DOHH2 (cell line): Measurements from ENCODE around the gene FLAD1.

Experiments used
- H3F3A ChIP-seq: fragments of 200-600 bp; sonication (generic), shearing (Covaris generic); 2 replicates; pipeline ENCODE4 v1.6.0; 2016; ENCODE audit warnings: antibody characterized with exemption, mild to moderate bottlenecking; ENCODE audit not compliant: control insufficient read depth, insufficient read depth
- H3K27ac ChIP-seq: fragments of 200-600 bp; sonication (generic); 2 replicates; pipeline ENCODE4 v1.5.1; 2014; ENCODE audit warnings: low read depth, mild to moderate bottlenecking, low read length, moderate library complexity
- H3K27me3 ChIP-seq: fragments of 200-600 bp; sonication (generic); 2 replicates; pipeline ENCODE4 v1.6.1; 2014; ENCODE audit warnings: mild to moderate bottlenecking, low read length, mixed read lengths; ENCODE audit not compliant: control insufficient read depth
- H3K36me3 ChIP-seq: fragments of 200-600 bp; sonication (generic); 2 replicates; pipeline ENCODE4 v1.6.1; 2014; ENCODE audit warnings: mild to moderate bottlenecking, low read length, moderate library complexity, mixed read lengths; ENCODE audit not compliant: control insufficient read depth
- H3K4me1 ChIP-seq: fragments of 200-600 bp; sonication (generic); 2 replicates; pipeline ENCODE4 v1.6.1; 2014; ENCODE audit warnings: mild to moderate bottlenecking, low read length, mixed read lengths; ENCODE audit not compliant: control insufficient read depth
- H3K4me2 ChIP-seq: fragments of 200-600 bp; sonication (generic); 2 replicates; pipeline ENCODE4 v1.6.0; 2014; ENCODE audit warnings: mild to moderate bottlenecking, low read length, moderate library complexity
- H3K4me3 ChIP-seq: fragments of 200-600 bp; sonication (generic); 2 replicates; pipeline ENCODE4 v1.5.1; 2014; ENCODE audit warnings: mild to moderate bottlenecking, low read length, mixed read lengths
- H3K79me2 ChIP-seq: fragments of 200-600 bp; sonication (generic); 2 replicates; pipeline ENCODE4 v1.6.1; 2014; ENCODE audit warnings: mild to moderate bottlenecking, low read length, mixed read lengths; ENCODE audit not compliant: control insufficient read depth
- H3K9me2 ChIP-seq: fragments of 200-600 bp; sonication (generic); replicated peaks from 2 replicates; pipeline ENCODE4 v1.6.1; 2014; ENCODE audit warnings: mild to moderate bottlenecking, low read length, mixed read lengths; ENCODE audit not compliant: control insufficient read depth
- H3K9me3 ChIP-seq: fragments of 200-600 bp; sonication (generic); 2 replicates; pipeline ENCODE4 v1.6.1; 2014; ENCODE audit warnings: antibody characterized with exemption, low read length, mixed read lengths; ENCODE audit not compliant: control insufficient read depth, insufficient read depth
- H4K20me1 ChIP-seq: fragments of 200-600 bp; sonication (generic); 2 replicates; pipeline ENCODE4 v1.6.0; 2014; ENCODE audit warnings: low read depth, mild to moderate bottlenecking, antibody characterized with exemption, low read length, moderate library complexity; ENCODE audit not compliant: control insufficient read depth, insufficient read depth
- EZH2phosphoT487 ChIP-seq: fragments of 200-600 bp; sonication (generic); IDR thresholded peaks from 2 replicates; pipeline ENCODE4 v1.6.1; 2017; ENCODE audit warnings: borderline replicate concordance, mild to moderate bottlenecking, antibody characterized with exemption, low read length, moderate library complexity, mixed read lengths
- TF ChIP-seq, protein P1 (sequence below): fragments of 200-600 bp; sonication (generic); IDR thresholded peaks from one replicate; pipeline ENCODE4 v1.5.1; 2014; ENCODE audit warnings: antibody characterized with exemption, mild to moderate bottlenecking, low read depth, low read length; ENCODE audit not compliant: poor library complexity, severe bottlenecking

Gene FLAD1

DNA sequence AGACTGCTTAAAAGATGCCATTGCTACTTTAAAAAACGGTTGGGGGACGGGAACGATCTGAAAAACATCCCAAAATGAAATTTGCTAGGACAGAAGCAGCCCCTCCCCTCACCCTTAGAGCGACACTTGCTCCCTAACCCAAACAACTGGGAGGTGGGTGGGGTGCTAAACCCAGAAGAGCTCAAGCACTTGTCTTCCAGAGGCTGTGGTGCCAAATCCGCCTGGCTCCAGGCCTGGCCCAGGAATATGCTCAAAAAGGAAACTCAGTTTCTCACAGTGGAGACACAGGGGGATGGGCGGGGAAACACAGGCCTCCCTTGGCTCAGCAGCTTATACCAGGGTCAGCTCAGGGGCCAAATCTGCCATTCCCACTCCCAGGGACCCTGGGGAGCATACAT is 26.6 kb upstream of the FLAD1 start:
- Histone ChIP-seq H3K9me2 (no peaks in the 10 kb centered on the region), H3K4me3 (peak overlapping the region; percentile 90), H3K36me3 (peaks cover 29% of the 10 kb centered on the region), H3K27me3 (no peaks in the 10 kb centered on the region), H4K20me1 (no peaks in the 10 kb centered on the region), H3K27ac (peak overlapping the region; percentile 93), H3F3A (peaks cover 8% of the 10 kb centered on the region), H3K4me1 (peaks cover 63% of the 10 kb centered on the region), H3K9me3 (no peaks in the 10 kb centered on the region), H3K79me2 (peaks cover 57% of the 10 kb centered on the region), H3K4me2 (peak overlapping the region; percentile 81)
- TF ChIP-seq EZH2phosphoT487: no peak
- TF ChIP-seq, protein P1, sequence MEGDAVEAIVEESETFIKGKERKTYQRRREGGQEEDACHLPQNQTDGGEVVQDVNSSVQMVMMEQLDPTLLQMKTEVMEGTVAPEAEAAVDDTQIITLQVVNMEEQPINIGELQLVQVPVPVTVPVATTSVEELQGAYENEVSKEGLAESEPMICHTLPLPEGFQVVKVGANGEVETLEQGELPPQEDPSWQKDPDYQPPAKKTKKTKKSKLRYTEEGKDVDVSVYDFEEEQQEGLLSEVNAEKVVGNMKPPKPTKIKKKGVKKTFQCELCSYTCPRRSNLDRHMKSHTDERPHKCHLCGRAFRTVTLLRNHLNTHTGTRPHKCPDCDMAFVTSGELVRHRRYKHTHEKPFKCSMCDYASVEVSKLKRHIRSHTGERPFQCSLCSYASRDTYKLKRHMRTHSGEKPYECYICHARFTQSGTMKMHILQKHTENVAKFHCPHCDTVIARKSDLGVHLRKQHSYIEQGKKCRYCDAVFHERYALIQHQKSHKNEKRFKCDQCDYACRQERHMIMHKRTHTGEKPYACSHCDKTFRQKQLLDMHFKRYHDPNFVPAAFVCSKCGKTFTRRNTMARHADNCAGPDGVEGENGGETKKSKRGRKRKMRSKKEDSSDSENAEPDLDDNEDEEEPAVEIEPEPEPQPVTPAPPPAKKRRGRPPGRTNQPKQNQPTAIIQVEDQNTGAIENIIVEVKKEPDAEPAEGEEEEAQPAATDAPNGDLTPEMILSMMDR: no peak

DNA sequence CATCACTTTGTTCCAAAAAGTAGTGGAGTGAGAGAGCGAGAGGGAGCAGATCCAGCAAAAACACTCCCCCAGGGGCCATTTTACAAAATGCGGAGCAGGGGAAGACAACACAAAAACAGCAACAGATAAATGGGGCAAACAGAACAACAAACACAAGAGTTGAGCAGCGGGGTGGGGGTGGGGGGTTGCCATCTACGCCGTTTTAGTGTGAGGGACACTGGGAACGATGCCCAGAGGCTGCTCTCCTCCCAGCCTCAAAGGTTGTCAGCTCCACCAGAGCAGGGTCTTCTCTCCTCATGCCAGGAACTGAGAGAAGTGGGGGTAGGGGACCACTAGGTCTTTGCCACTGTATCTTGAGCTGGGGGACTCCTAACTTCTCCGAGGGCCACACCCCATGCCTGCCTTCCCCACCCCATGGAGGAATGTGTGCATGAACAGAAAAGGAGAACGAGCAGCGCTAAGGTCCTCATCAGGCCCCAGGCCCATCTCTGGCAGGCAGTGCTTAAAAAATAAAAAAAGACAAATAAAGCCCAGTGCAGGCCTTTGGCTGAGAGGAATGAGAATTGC is 26.0 kb upstream of the FLAD1 start:
- Histone ChIP-seq H3K4me2 (no peak overlapping the region), H3K36me3 (peaks cover 30% of the 10 kb centered on the region), H3K4me3 (no peak overlapping the region), H3K9me3 (no peaks in the 10 kb centered on the region), H3K27me3 (no peaks in the 10 kb centered on the region), H3K9me2 (no peaks in the 10 kb centered on the region), H3K79me2 (peaks cover 59% of the 10 kb centered on the region), H4K20me1 (no peaks in the 10 kb centered on the region), H3K27ac (no peak overlapping the region; the same call in 1 of the 2 replicates), H3K4me1 (peaks cover 57% of the 10 kb centered on the region), H3F3A (peaks cover 8% of the 10 kb centered on the region)
- TF ChIP-seq EZH2phosphoT487: no peak
- TF ChIP-seq, protein P1: no peak

DNA sequence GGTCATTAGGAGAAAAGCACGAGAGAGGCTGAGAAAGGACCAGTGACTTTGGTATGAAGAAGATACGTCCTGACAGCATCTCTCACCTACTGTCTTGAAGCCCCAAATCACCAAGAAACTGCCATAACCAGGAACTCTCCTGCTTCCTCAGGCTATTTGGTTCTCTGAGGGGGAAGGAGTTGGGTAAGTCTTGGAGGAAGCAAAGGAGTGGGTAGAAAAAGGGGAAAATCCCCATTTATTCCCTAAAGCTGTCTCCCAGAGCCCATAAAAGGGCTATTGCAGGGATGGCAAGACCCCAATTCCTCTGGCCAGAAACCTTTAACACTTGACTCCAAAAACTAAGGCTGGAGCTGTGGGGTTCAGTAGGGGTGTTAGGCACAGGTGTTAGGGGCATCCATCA is 25.1 kb upstream of the FLAD1 start:
- TF ChIP-seq, protein P1: no peak
- no peak for TF ChIP-seq EZH2phosphoT487
- peaks cover 39% of the 10 kb centered on the region for H3K36me3 ChIP-seq
- H3K4me3 ChIP-seq: no peak overlapping the region
- H3K4me1 ChIP-seq: peaks cover 53% of the 10 kb centered on the region
- no peaks in the 10 kb centered on the region for H3K9me3 ChIP-seq
- H3K27ac ChIP-seq: no peak overlapping the region
- H3F3A ChIP-seq: peaks cover 8% of the 10 kb centered on the region
- H3K9me2 ChIP-seq: no peaks in the 10 kb centered on the region
- no peaks in the 10 kb centered on the region for H4K20me1 ChIP-seq
- H3K79me2 ChIP-seq: peaks cover 66% of the 10 kb centered on the region
- H3K27me3 ChIP-seq: no peaks in the 10 kb centered on the region
- no peak overlapping the region for H3K4me2 ChIP-seq
